ENCODE results near the gene SLC10A1. TPM values are rescaled to one million over a fixed set of nuclear protein-coding genes. Genes with fewer than 3 reads are reported as not detected.
"Not testable (repeated sequence)": the region's sequence is repeated elsewhere in the genome, so short reads cannot be mapped to it uniquely, and the experiment has no call there.

Gene SLC10A1
- total RNA-seq, 1 donor from 2014 or later: not detected

DNA sequence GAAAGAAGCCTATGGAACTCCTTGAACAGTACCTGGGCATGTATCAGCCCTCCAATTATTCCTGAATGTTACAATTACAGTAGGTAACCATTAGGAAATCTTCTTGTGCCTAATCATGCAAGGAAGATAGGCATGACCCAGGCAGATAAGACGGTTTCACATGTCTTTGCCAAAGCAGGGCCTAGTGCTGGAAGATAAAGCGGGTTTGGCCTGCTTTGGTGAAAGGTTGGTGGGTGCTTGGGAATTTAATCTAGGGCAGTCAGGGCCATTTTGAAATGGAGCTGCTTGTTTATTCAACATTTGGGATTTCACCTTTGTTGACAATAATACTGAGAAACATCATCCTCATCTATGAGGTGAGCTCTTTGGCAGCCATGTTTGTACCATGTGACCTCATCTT is 42.6 kb downstream of the SLC10A1 start:
- DNase-seq (no peak), ATAC-seq (no peak)
- Histone ChIP-seq H3K27me3 (ENCODE audit: low read depth) (no peaks in the 10 kb centered on the region), H3K4me1 (peaks cover 6% of the 10 kb centered on the region), H3K9me3 (no peaks in the 10 kb centered on the region), H3K36me3 (no peaks in the 10 kb centered on the region), H3K4me3 (no peak overlapping the region), H3K27ac (no peak overlapping the region)
- TF ChIP-seq, protein P1, sequence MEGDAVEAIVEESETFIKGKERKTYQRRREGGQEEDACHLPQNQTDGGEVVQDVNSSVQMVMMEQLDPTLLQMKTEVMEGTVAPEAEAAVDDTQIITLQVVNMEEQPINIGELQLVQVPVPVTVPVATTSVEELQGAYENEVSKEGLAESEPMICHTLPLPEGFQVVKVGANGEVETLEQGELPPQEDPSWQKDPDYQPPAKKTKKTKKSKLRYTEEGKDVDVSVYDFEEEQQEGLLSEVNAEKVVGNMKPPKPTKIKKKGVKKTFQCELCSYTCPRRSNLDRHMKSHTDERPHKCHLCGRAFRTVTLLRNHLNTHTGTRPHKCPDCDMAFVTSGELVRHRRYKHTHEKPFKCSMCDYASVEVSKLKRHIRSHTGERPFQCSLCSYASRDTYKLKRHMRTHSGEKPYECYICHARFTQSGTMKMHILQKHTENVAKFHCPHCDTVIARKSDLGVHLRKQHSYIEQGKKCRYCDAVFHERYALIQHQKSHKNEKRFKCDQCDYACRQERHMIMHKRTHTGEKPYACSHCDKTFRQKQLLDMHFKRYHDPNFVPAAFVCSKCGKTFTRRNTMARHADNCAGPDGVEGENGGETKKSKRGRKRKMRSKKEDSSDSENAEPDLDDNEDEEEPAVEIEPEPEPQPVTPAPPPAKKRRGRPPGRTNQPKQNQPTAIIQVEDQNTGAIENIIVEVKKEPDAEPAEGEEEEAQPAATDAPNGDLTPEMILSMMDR (IDR thresholded peaks at IDR 0.05): no peak
- intact Hi-C loops (cut with DNase I): no loop called here

DNA sequence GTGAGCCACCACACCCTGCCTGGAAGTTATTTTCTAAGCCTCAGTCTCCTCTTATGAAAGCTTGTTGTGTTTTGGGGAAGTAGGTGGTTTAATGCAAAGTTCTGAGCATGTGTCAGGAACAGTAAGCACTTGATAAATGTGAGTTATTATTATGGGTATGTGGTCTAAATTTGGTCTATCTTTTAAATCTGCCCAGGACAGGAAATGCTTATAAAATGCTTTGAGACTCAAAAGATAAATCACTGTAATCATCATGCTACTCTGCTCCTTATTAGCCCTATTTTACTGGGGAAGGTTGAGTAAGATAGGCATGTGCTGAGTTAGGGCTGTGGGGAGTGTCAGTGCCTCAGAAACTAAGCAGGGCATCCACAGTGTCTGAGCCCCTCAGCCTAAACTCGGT is 43.2 kb downstream of the SLC10A1 start:
- DNase-seq (no peak), ATAC-seq (no peak)
- no peaks in the 10 kb centered on the region for H3K27me3 ChIP-seq (ENCODE audit: low read depth)
- H3K36me3 ChIP-seq: no peaks in the 10 kb centered on the region
- H3K4me3 ChIP-seq: no peak overlapping the region
- H3K27ac ChIP-seq: no peak overlapping the region
- intact Hi-C loops (cut with DNase I): no loop called here
- H3K9me3 ChIP-seq: no peaks in the 10 kb centered on the region
- TF ChIP-seq, protein P1 (IDR thresholded peaks at IDR 0.05): no peak
- peaks cover 6% of the 10 kb centered on the region for H3K4me1 ChIP-seq

DNA sequence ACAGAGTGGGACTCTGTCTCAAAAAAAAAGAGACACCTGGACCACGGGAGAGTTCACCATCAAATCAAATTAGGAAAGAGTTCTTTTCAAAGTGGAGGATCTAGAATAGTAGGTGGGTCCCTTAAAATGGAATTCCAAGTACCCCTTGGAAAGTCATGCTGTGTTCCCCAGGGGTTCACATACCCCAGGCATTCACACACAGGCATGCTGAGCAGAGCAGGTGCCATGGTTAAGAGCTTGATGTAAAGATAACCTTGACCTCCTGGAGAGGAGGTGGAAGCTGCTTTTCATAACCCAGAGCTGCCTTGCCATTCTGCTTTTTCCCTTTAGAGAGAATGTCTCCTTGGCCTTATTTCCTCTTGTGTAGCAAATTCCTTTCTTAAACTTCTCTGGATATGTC is 44.3 kb downstream of the SLC10A1 start:
- Histone ChIP-seq H3K27me3 (ENCODE audit: low read depth) (no peaks in the 10 kb centered on the region), H3K9me3 (no peaks in the 10 kb centered on the region), H3K4me1 (peaks cover 6% of the 10 kb centered on the region), H3K4me3 (no peak overlapping the region), H3K36me3 (no peaks in the 10 kb centered on the region), H3K27ac (no peak overlapping the region)
- DNase-seq: no peak
- TF ChIP-seq, protein P1 (IDR thresholded peaks at IDR 0.05): no peak
- ATAC-seq: no peak
- intact Hi-C loops (cut with DNase I): no loop called here

DNA sequence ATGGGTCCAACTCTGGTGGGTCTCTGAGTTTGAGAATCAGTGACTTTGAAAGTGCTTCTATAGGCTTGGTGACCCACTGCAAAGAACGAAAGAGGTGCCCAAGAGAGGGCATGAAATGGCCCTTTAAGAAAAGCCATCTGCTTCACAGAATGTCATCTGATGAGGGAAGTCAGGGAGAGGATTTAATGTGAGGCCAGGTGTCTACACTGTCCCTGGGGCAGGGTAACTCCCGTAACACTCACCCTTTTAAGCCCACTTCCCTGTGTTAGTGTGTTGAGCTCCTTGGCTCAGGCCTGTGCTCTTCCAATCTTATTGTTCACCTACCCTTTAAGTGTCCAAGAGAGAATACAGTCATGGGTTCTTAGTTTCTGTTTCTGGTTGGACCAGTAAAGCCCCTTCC is 46.5 kb downstream of the SLC10A1 start:
- no peak for DNase-seq
- intact Hi-C loops (cut with DNase I): no loop called here
- TF ChIP-seq, protein P1 (IDR thresholded peaks at IDR 0.05): no peak
- Histone ChIP-seq H3K4me3 (no peak overlapping the region), H3K9me3 (no peaks in the 10 kb centered on the region), H3K4me1 (peaks cover 4% of the 10 kb centered on the region), H3K27me3 (ENCODE audit: low read depth) (no peaks in the 10 kb centered on the region), H3K27ac (no peak overlapping the region), H3K36me3 (no peaks in the 10 kb centered on the region)
- no peak for ATAC-seq

DNA sequence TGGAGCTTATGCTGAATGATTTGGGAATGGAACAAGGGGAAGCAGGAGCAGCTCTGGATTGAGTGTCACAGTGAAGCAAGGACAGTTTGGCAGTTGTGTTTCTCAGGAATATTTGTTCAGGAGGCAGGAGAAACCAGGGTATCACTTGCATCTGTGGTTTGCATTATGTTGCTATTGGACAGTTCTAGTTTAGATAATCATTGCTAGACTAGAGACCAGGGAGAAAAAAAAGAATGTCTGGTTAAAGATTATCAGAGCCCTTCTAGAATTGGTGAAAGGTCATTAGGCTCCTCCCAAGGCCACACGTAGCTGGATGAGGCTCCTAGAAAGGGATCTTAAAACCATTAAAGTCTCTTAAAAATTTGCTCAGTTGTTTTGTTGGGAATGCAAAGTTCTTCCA is 47.1 kb downstream of the SLC10A1 start:
- intact Hi-C loops (cut with DNase I): no loop called here
- no peak overlapping the region for H3K4me3 ChIP-seq
- DNase-seq (no peak), ATAC-seq (no peak)
- H3K27ac ChIP-seq: no peak overlapping the region
- no peaks in the 10 kb centered on the region for H3K27me3 ChIP-seq (ENCODE audit: low read depth)
- H3K9me3 ChIP-seq: no peaks in the 10 kb centered on the region
- no peaks in the 10 kb centered on the region for H3K4me1 ChIP-seq
- no peaks in the 10 kb centered on the region for H3K36me3 ChIP-seq
- TF ChIP-seq, protein P1 (IDR thresholded peaks at IDR 0.05): no peak

DNA sequence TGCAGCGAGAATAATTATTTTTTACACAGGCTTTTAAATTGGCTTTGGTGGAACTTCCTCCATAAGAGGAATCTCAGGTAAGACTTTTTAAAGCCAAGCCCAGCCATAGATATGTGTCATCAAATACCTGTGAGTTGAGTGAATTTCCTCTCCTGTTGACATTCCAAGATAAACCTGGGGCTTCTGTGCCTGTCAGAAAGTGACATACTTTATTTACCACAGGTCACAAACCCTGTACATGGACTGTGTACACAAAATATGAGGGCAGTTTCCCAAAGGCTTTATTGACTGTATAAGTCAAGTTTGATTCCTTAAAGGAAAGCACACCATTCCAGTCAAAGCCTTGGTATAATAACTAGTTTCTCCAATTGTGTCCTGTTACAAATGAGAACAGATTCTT is 56.0 kb downstream of the SLC10A1 start:
- TF ChIP-seq, protein P1 (IDR thresholded peaks at IDR 0.05): no peak
- DNase-seq (no peak), ATAC-seq (no peak)
- Histone ChIP-seq H3K36me3 (no peaks in the 10 kb centered on the region), H3K4me3 (no peak overlapping the region), H3K27me3 (ENCODE audit: low read depth) (no peaks in the 10 kb centered on the region), H3K9me3 (peaks cover 9% of the 10 kb centered on the region), H3K27ac (no peak overlapping the region), H3K4me1 (no peaks in the 10 kb centered on the region)
- intact Hi-C loops (cut with DNase I): no loop called here

DNA sequence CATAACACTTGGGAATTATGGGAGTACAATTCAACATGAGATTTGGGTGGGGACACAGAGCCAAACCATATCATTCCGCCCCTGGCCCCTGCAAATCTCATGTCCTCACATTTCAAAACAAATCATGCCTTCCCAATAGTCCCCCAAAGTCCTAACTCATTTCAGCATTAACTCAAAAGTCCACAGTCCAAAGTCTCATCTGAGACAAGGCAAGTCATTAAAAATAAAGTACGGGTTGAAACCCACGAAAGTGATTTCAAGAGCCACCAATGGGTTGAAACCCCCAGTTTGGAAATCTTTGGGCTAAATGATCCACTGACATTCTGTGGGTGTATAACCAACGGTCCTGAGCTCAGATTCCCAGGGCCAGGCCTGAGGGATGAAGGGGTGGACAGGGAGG is 60.6 kb downstream of the SLC10A1 start:
- H3K36me3 ChIP-seq; H3K4me3 ChIP-seq; intact Hi-C loops (cut with DNase I); H3K27ac ChIP-seq; ATAC-seq; DNase-seq; H3K27me3 ChIP-seq (ENCODE audit: low read depth); H3K4me1 ChIP-seq; H3K9me3 ChIP-seq: not testable (repeated sequence)

DNA sequence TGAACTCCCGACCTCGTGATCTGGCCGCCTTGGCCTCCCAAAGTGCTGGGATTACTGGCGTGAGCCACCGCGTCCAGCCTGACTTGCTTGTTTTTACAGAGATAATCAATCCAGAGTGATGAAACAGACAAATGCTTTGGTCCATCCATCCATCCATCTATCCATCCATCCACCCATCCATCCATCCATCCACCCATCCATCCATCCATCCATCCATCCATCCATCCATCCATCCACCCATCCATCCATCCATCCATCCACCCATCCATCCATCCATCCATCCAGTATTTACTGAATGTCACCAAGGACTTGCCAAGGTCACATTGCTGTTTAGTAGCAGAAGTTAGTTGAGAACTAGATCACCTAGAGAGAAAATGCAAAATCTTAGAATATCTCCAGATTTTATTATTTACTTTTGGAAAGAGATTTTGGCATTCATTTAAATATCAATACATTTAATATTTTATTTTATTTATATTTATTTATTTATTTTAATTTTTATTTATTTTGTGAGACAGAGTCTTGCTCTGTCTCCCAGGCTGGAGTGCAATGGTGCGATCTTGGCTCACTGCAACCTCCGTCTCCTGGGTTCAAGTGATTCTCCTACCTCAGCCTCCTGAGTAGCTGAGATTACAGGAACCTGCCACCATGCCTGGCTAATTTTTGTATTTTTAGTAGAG is 65.0 kb downstream of the SLC10A1 start:
- H3K27ac ChIP-seq; intact Hi-C loops (cut with DNase I); H3K9me3 ChIP-seq; H3K4me3 ChIP-seq; H3K27me3 ChIP-seq (ENCODE audit: low read depth); DNase-seq; ATAC-seq; H3K36me3 ChIP-seq: not testable (repeated sequence)
- peaks cover 21% of the 10 kb centered on the region for H3K4me1 ChIP-seq

All from lower lobe of right lung (tissue), 2 donors.